ENCODE results near the gene KLF6. TPM values are rescaled to one million over a fixed set of nuclear protein-coding genes. Genes with fewer than 3 reads are reported as not detected.

The KLF6 gene
- total RNA-seq, 2 experiments from 2014 or later: 116 to 120 TPM

DNA sequence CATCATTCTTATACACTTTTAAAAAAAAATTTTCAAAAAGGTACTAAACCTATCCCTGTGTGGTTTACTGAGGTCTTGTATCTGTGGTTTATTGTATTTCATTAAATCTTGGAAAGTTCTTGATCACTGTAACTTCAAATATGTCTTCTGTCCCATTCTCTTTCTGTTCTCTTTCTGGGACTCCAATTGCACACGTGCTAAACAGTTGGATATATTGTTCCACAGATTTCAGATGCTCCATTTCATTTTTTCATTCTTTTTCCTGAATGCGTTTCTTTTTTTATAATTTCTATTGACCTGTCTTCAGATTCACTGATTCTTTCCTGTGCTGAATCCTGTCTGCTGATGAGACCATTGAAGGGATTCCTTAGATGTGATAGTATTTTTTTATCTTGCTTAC lies 4.6 kb upstream of the KLF6 start:
- no peak for ATAC-seq
- CTCF ChIA-PET: no interaction called here
- H3K36me3 Mint-ChIP-seq (ENCODE audit: low read depth): peaks cover 4% of the 10 kb centered on the region
- POLR2A ChIA-PET: interaction anchor here (2.1 kb wide), 1 partner anchor 12 kb away, joined by 10 read pairs; no protein-coding TSS in a partner anchor
- peaks cover 22% of the 10 kb centered on the region for H3K9me3 Mint-ChIP-seq
- H3K4me1 Mint-ChIP-seq (ENCODE audit: low read depth): peaks cover 23% of the 10 kb centered on the region
- intact Hi-C loops (cut with micrococcal nuclease): no loop called here
- no peak for DNase-seq
- TF ChIP-seq, protein P1, sequence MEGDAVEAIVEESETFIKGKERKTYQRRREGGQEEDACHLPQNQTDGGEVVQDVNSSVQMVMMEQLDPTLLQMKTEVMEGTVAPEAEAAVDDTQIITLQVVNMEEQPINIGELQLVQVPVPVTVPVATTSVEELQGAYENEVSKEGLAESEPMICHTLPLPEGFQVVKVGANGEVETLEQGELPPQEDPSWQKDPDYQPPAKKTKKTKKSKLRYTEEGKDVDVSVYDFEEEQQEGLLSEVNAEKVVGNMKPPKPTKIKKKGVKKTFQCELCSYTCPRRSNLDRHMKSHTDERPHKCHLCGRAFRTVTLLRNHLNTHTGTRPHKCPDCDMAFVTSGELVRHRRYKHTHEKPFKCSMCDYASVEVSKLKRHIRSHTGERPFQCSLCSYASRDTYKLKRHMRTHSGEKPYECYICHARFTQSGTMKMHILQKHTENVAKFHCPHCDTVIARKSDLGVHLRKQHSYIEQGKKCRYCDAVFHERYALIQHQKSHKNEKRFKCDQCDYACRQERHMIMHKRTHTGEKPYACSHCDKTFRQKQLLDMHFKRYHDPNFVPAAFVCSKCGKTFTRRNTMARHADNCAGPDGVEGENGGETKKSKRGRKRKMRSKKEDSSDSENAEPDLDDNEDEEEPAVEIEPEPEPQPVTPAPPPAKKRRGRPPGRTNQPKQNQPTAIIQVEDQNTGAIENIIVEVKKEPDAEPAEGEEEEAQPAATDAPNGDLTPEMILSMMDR (IDR thresholded peaks at IDR 0.05): no peak
- H3K27ac Mint-ChIP-seq: no peak overlapping the region
- no peak overlapping the region for H3K4me3 Mint-ChIP-seq
- H3K27me3 Mint-ChIP-seq: no peaks in the 10 kb centered on the region

DNA sequence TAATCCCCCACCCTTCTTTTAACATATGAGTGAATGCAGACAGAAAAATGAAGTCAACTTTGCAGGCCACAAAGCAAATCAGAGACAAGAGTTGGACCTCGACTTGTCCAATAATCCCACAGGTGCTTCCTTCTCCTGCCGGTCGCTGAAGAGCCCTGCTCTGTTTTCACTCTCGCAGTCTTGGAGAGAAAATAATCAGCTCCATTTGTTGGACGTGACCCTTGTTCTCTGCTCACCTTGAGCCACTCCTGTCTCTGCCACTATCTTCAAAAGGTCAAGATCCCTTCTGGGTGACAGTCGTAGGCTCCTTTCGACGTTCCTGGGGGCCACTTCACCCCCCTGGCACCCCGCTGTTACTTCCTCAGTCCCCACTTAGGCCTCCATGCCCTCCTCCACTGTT lies 2.8 kb upstream of the KLF6 start:
- Mint-ChIP-seq H3K27ac (no peak overlapping the region), H3K4me1 (ENCODE audit: low read depth) (peaks cover 23% of the 10 kb centered on the region), H3K4me3 (no peak overlapping the region), H3K9me3 (peaks cover 17% of the 10 kb centered on the region), H3K27me3 (no peaks in the 10 kb centered on the region), H3K36me3 (ENCODE audit: low read depth) (peaks cover 20% of the 10 kb centered on the region)
- POLR2A ChIA-PET: interaction anchor here (1.2 kb wide), 1 partner anchor 77 kb away, joined by 3 read pairs; no protein-coding TSS in a partner anchor
- DNase-seq (no peak), ATAC-seq (no peak)
- intact Hi-C loops (cut with micrococcal nuclease): no loop called here
- CTCF ChIA-PET: interaction anchor here (0.7 kb wide), 1 partner anchor 64 kb away, joined by 3 read pairs; no protein-coding TSS in a partner anchor
- TF ChIP-seq, protein P1 (IDR thresholded peaks at IDR 0.05): no peak

DNA sequence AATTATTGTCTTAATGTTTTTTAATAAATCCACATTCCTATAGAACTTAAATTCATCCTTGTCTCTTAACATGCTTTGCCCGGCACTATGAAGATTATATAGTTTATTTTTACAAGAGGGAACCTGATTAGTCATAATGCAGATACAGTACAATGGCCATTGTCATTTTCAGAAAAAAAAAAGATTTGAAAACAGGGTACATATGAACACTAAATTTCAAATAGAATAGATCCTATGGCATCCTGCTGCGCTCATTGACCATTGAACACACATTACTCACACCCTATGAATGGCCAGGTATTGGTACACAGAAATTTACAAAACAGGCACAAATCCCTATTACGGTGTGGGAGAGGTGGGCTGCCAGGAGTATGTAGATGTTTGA lies 2.0 kb upstream of the KLF6 start:
- Mint-ChIP-seq H3K36me3 (ENCODE audit: low read depth) (peaks cover 28% of the 10 kb centered on the region), H3K27ac (no peak overlapping the region), H3K4me3 (peak overlapping the region; percentile 93), H3K9me3 (peaks cover 17% of the 10 kb centered on the region), H3K27me3 (no peaks in the 10 kb centered on the region), H3K4me1 (ENCODE audit: low read depth) (peaks cover 21% of the 10 kb centered on the region)
- intact Hi-C loops (cut with micrococcal nuclease): no loop called here
- ChIA-PET POLR2A (no interaction called here), CTCF (no interaction called here)
- TF ChIP-seq, protein P1 (IDR thresholded peaks at IDR 0.05): no peak
- DNase-seq (no peak), ATAC-seq (no peak)

DNA sequence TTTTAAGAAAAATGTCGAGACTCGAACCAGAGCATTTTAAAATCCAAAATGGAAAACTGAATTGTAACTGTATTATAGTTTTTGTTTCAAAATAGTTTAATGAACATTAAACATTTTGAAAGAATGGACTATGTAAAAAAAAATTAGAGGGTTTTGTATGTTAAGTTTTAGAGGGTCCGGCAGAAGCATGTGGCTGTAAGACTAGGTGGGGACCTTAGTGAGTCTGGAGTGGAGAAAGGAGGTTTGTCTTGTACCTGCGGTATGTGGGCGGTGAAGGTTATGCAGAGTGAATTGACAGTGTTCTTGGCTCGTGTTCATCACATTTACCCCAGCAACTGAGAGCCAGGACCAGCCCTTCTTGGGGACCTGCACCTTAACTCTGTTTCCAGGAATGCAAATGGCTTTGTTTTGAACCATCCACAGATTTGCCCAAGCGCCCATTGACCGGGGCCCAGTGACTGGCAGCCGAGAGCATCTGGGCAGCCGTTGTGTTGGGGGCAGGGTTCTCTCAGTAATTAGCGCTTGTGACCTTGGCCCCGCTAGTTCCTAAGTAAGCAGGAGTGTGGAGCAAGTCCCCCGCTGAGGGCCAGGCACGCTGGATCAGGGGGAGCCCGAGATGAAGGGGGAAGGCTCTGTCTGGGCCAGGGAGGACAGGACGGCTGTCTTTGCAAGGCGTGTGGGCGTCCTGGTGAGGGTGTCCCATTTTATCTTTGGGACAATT lies 1.4 kb upstream of the KLF6 start:
- Mint-ChIP-seq H3K4me3 (peak overlapping the region; percentile 93), H3K27ac (peak overlapping the region; percentile 97), H3K36me3 (ENCODE audit: low read depth) (peaks cover 34% of the 10 kb centered on the region), H3K27me3 (no peaks in the 10 kb centered on the region), H3K9me3 (peaks cover 17% of the 10 kb centered on the region), H3K4me1 (ENCODE audit: low read depth) (peaks cover 26% of the 10 kb centered on the region)
- TF ChIP-seq, protein P1 (IDR thresholded peaks at IDR 0.05): no peak
- DNase-seq (peak; percentile 64), ATAC-seq (no peak)
- CTCF ChIA-PET: no interaction called here
- intact Hi-C loops (cut with micrococcal nuclease): no loop called here
- POLR2A ChIA-PET: interaction anchor here (0.8 to 6.8 kb wide), 16 partner anchors 8 to 163 kb away, joined by 3 to 281 read pairs (median 38); no protein-coding TSS in a partner anchor

DNA sequence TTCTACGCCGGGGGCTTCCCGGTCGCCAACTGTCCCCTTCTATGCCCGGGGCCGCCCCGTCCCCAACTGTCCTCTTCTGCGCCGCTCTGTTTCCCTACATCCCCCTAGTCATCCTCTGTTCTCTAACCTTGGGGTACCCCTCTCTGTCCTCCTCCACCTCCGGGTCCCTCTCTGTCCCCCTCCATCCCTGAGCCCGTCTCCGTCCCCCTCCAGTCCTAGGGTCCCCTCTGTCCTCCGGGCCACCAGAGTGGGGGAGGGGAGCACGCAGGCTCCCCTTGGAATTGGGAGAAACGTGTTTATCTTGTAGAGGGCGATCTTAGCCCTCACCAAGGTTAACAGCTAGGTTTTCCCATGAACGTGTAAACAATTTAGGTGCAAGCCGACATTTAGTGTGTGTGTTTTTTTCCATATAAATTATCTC lies 852 bp upstream of the KLF6 start:
- ChIA-PET POLR2A (interaction anchor here (0.8 to 6.8 kb wide), 39 partner anchors 9 to 613 kb away, joined by 3 to 281 read pairs (median 7); partner anchors contain the start of gene PITRM1), CTCF (interaction anchor here (0.5 kb wide), 1 partner anchor 15 kb away, joined by 3 read pairs; no protein-coding TSS in a partner anchor)
- ATAC-seq (peak; percentile 4), DNase-seq (peak; percentile 37)
- H3K27me3 Mint-ChIP-seq: no peaks in the 10 kb centered on the region
- TF ChIP-seq, protein P1 (IDR thresholded peaks at IDR 0.05): no peak
- peak overlapping the region; percentile 93 for H3K4me3 Mint-ChIP-seq
- H3K27ac Mint-ChIP-seq: peak overlapping the region; percentile 97
- intact Hi-C loops (cut with micrococcal nuclease): no loop called here
- peaks cover 29% of the 10 kb centered on the region for H3K4me1 Mint-ChIP-seq (ENCODE audit: low read depth)
- peaks cover 40% of the 10 kb centered on the region for H3K36me3 Mint-ChIP-seq (ENCODE audit: low read depth)
- peaks cover 17% of the 10 kb centered on the region for H3K9me3 Mint-ChIP-seq
